Measurements from ENCODE around the gene GCNT1. TPM values are rescaled to one million over a fixed set of nuclear protein-coding genes. Genes with fewer than 3 reads are reported as not detected.
"Not testable (repeated sequence)": the region's sequence is repeated elsewhere in the genome, so short reads cannot be mapped to it uniquely, and the experiment has no call there.

Gene GCNT1
- total RNA-seq, 1 experiment from 2014 or later: 13.1 TPM

GRCh38 chr9:76490249-76490990, 31.4 kb downstream of the GCNT1 start:
- no peaks in the 10 kb centered on the region for H4K20me1 ChIP-seq (ENCODE audit: insufficient read depth, low read depth, low read length)
- H3K27me3 ChIP-seq (ENCODE audit: low read length): no peaks in the 10 kb centered on the region
- H3K36me3 ChIP-seq (ENCODE audit: insufficient read depth, low read length): no peaks in the 10 kb centered on the region
- no peaks in the 10 kb centered on the region for H3K4me1 ChIP-seq (ENCODE audit: low read length)
- DNase-seq: no peak
- no peak overlapping the region for H3K27ac ChIP-seq (ENCODE audit: low read length)
- H3K9ac ChIP-seq (ENCODE audit: low read length): no peak overlapping the region
- H3K9me3 ChIP-seq (ENCODE audit: low read length): no peaks in the 10 kb centered on the region
- no peaks in the 10 kb centered on the region for H3K79me2 ChIP-seq (ENCODE audit: low read length)
- no peak overlapping the region for H2AFZ ChIP-seq (ENCODE audit: low read length)
- no peak overlapping the region for H3K4me3 ChIP-seq (ENCODE audit: low read length)
- H3K4me2 ChIP-seq (ENCODE audit: low read depth, low read length, poor library complexity, severe bottlenecking): no peak overlapping the region
- H3K9me2 ChIP-seq (replicated peaks; ENCODE audit: insufficient read depth, low read length): no peaks in the 10 kb centered on the region

- not testable (repeated sequence) for H3K27me3 ChIP-seq (ENCODE audit: low read length); H3K9me3 ChIP-seq (ENCODE audit: low read length); H2AFZ ChIP-seq (ENCODE audit: low read length); H3K9ac ChIP-seq (ENCODE audit: low read length); H4K20me1 ChIP-seq (ENCODE audit: insufficient read depth, low read depth, low read length); H3K4me1 ChIP-seq (ENCODE audit: low read length); H3K79me2 ChIP-seq (ENCODE audit: low read length); H3K27ac ChIP-seq (ENCODE audit: low read length); H3K4me3 ChIP-seq (ENCODE audit: low read length); H3K9me2 ChIP-seq (replicated peaks; ENCODE audit: insufficient read depth, low read length); H3K4me2 ChIP-seq (ENCODE audit: low read depth, low read length, poor library complexity, severe bottlenecking); H3K36me3 ChIP-seq (ENCODE audit: insufficient read depth, low read length); DNase-seq
Observed at GRCh38 chr9:76491056-76491455, 32.1 kb downstream of the GCNT1 start.

- not testable (repeated sequence) for H3K9ac ChIP-seq (ENCODE audit: low read length); H3K9me3 ChIP-seq (ENCODE audit: low read length); H4K20me1 ChIP-seq (ENCODE audit: insufficient read depth, low read depth, low read length); H3K4me1 ChIP-seq (ENCODE audit: low read length); DNase-seq; H3K36me3 ChIP-seq (ENCODE audit: insufficient read depth, low read length); H3K4me2 ChIP-seq (ENCODE audit: low read depth, low read length, poor library complexity, severe bottlenecking); H3K4me3 ChIP-seq (ENCODE audit: low read length); H3K79me2 ChIP-seq (ENCODE audit: low read length); H2AFZ ChIP-seq (ENCODE audit: low read length); H3K27ac ChIP-seq (ENCODE audit: low read length); H3K27me3 ChIP-seq (ENCODE audit: low read length); H3K9me2 ChIP-seq (replicated peaks; ENCODE audit: insufficient read depth, low read length)
Observed at GRCh38 chr9:76493496-76493895, 34.5 kb downstream of the GCNT1 start.

GRCh38 chr9:76500061-76500460, 41.1 kb downstream of the GCNT1 start:
- Histone ChIP-seq H3K4me1 (ENCODE audit: low read length) (no peaks in the 10 kb centered on the region), H3K27me3 (ENCODE audit: low read length) (no peaks in the 10 kb centered on the region), H3K9me3 (ENCODE audit: low read length) (no peaks in the 10 kb centered on the region), H3K27ac (ENCODE audit: low read length) (no peak overlapping the region), H3K9me2 (replicated peaks; ENCODE audit: insufficient read depth, low read length) (no peaks in the 10 kb centered on the region), H3K4me2 (ENCODE audit: low read depth, low read length, poor library complexity, severe bottlenecking) (no peak overlapping the region), H3K79me2 (ENCODE audit: low read length) (no peaks in the 10 kb centered on the region), H3K4me3 (ENCODE audit: low read length) (no peak overlapping the region), H3K36me3 (ENCODE audit: insufficient read depth, low read length) (no peaks in the 10 kb centered on the region), H2AFZ (ENCODE audit: low read length) (no peak overlapping the region), H3K9ac (ENCODE audit: low read length) (no peak overlapping the region), H4K20me1 (ENCODE audit: insufficient read depth, low read depth, low read length) (0 out of 2 replicates have a peak, but pooled peaks cover 9% of the 10 kb centered on the region)
- DNase-seq: no peak

- Histone ChIP-seq H3K27ac (ENCODE audit: low read length) (no peak overlapping the region), H4K20me1 (ENCODE audit: insufficient read depth, low read depth, low read length) (0 out of 2 replicates have a peak, but pooled peaks cover 9% of the 10 kb centered on the region), H3K27me3 (ENCODE audit: low read length) (no peaks in the 10 kb centered on the region), H2AFZ (ENCODE audit: low read length) (no peak overlapping the region), H3K9me3 (ENCODE audit: low read length) (no peaks in the 10 kb centered on the region), H3K9me2 (replicated peaks; ENCODE audit: insufficient read depth, low read length) (no peaks in the 10 kb centered on the region), H3K36me3 (ENCODE audit: insufficient read depth, low read length) (no peaks in the 10 kb centered on the region), H3K4me2 (ENCODE audit: low read depth, low read length, poor library complexity, severe bottlenecking) (no peak overlapping the region), H3K79me2 (ENCODE audit: low read length) (no peaks in the 10 kb centered on the region), H3K9ac (ENCODE audit: low read length) (no peak overlapping the region), H3K4me1 (ENCODE audit: low read length) (no peaks in the 10 kb centered on the region), H3K4me3 (ENCODE audit: low read length) (no peak overlapping the region)
- no peak for DNase-seq
Observed at GRCh38 chr9:76502746-76503145, 43.8 kb downstream of the GCNT1 start.

GRCh38 chr9:76510041-76510440, 51.1 kb downstream of the GCNT1 start:
- H4K20me1 ChIP-seq (ENCODE audit: insufficient read depth, low read depth, low read length): no peaks in the 10 kb centered on the region
- no peaks in the 10 kb centered on the region for H3K36me3 ChIP-seq (ENCODE audit: insufficient read depth, low read length)
- no peaks in the 10 kb centered on the region for H3K79me2 ChIP-seq (ENCODE audit: low read length)
- H2AFZ ChIP-seq (ENCODE audit: low read length): no peak overlapping the region
- no peaks in the 10 kb centered on the region for H3K9me3 ChIP-seq (ENCODE audit: low read length)
- 0 out of 2 replicates have a peak, but pooled peaks cover 2% of the 10 kb centered on the region for H3K9me2 ChIP-seq (replicated peaks; ENCODE audit: insufficient read depth, low read length)
- no peak overlapping the region for H3K27ac ChIP-seq (ENCODE audit: low read length)
- no peaks in the 10 kb centered on the region for H3K4me1 ChIP-seq (ENCODE audit: low read length)
- no peaks in the 10 kb centered on the region for H3K27me3 ChIP-seq (ENCODE audit: low read length)
- H3K4me3 ChIP-seq (ENCODE audit: low read length): no peak overlapping the region
- DNase-seq: no peak
- H3K4me2 ChIP-seq (ENCODE audit: low read depth, low read length, poor library complexity, severe bottlenecking): no peak overlapping the region
- H3K9ac ChIP-seq (ENCODE audit: low read length): no peak overlapping the region

- no peaks in the 10 kb centered on the region for H3K27me3 ChIP-seq (ENCODE audit: low read length)
- H3K79me2 ChIP-seq (ENCODE audit: low read length): no peaks in the 10 kb centered on the region
- DNase-seq: no peak
- H3K9ac ChIP-seq (ENCODE audit: low read length): no peak overlapping the region
- no peak overlapping the region for H3K27ac ChIP-seq (ENCODE audit: low read length)
- no peak overlapping the region for H2AFZ ChIP-seq (ENCODE audit: low read length)
- H3K9me2 ChIP-seq (replicated peaks; ENCODE audit: insufficient read depth, low read length): 0 out of 2 replicates have a peak, but pooled peaks cover 2% of the 10 kb centered on the region
- H3K4me2 ChIP-seq (ENCODE audit: low read depth, low read length, poor library complexity, severe bottlenecking): no peak overlapping the region
- H4K20me1 ChIP-seq (ENCODE audit: insufficient read depth, low read depth, low read length): no peaks in the 10 kb centered on the region
- no peak overlapping the region for H3K4me3 ChIP-seq (ENCODE audit: low read length)
- H3K4me1 ChIP-seq (ENCODE audit: low read length): no peaks in the 10 kb centered on the region
- no peaks in the 10 kb centered on the region for H3K9me3 ChIP-seq (ENCODE audit: low read length)
- no peaks in the 10 kb centered on the region for H3K36me3 ChIP-seq (ENCODE audit: insufficient read depth, low read length)
Observed at GRCh38 chr9:76510446-76510845, 51.5 kb downstream of the GCNT1 start.

- H3K9me3 ChIP-seq (ENCODE audit: low read length): no peaks in the 10 kb centered on the region
- no peak overlapping the region for H3K4me3 ChIP-seq (ENCODE audit: low read length)
Observed at GRCh38 chr9:76512826-76513225, 53.8 kb downstream of the GCNT1 start.

More at GRCh38 chr9:76512826-76513225, 53.8 kb downstream of the GCNT1 start:
- Histone ChIP-seq H3K27ac (ENCODE audit: low read length) (no peak overlapping the region), H3K9ac (ENCODE audit: low read length) (no peak overlapping the region), H3K79me2 (ENCODE audit: low read length) (no peaks in the 10 kb centered on the region), H3K4me1 (ENCODE audit: low read length) (no peaks in the 10 kb centered on the region), H3K36me3 (ENCODE audit: insufficient read depth, low read length) (no peaks in the 10 kb centered on the region), H3K9me2 (replicated peaks; ENCODE audit: insufficient read depth, low read length) (0 out of 2 replicates have a peak, but pooled peaks cover 2% of the 10 kb centered on the region), H2AFZ (ENCODE audit: low read length) (no peak overlapping the region), H3K4me2 (ENCODE audit: low read depth, low read length, poor library complexity, severe bottlenecking) (no peak overlapping the region), H4K20me1 (ENCODE audit: insufficient read depth, low read depth, low read length) (no peaks in the 10 kb centered on the region), H3K27me3 (ENCODE audit: low read length) (no peaks in the 10 kb centered on the region)
- no peak for DNase-seq
